ENCODE data around the gene RTN3. TPM values are rescaled to one million over a fixed set of nuclear protein-coding genes. Genes with fewer than 3 reads are reported as not detected.
"Not testable (repeated sequence)": the region's sequence is repeated elsewhere in the genome, so short reads cannot be mapped to it uniquely, and the experiment has no call there.

RTN3 gene
- total and polyA plus RNA-seq, 9 of the 15 experiments (the other 6 are each of a cell fraction or from before 2014, with no cell fraction given): 41.6 to 169 (median 93.5) TPM

DNA sequence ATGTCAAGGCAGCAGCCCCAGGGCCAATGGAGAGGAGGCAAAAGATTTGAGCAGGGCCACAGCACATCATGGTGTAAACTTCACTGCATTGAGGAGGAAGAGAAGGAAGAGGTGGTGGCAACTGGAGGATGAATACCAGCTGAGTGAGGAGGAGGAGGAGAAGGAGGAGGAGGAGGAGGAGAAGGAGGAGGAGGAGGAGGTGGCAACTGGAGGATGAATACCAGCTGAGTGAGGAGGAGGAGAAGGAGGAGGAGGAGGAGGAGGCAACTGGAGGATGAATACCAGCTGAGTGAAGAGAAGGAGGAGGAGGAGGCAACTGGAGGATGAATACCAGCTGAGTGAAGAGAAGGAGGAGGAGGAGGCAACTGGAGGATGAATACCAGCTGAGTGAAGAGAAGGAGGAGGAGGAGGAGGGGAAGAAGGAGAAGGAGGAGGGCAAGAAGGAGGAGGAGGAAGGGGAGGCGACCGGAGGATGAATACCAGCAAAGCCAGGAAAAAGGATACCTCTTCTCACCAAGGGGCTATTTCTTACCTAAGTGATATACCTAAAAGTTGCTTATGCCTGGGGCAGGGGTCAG, 90.5 kb downstream of the RTN3 start:
- H3K27ac ChIP-seq (ENCODE audit: extremely low read depth, low read depth, low read length); H3K4me2 ChIP-seq (ENCODE audit: insufficient read depth, low read length); H3K9me3 ChIP-seq (replicated peaks; ENCODE audit: control insufficient read depth, insufficient read depth, low read depth, low read length); H3K4me3 ChIP-seq; CTCF ChIA-PET (ENCODE audit: low intra/inter-chr PET ratio); ATAC-seq; H3K9me1 ChIP-seq (ENCODE audit: control insufficient read depth, insufficient read depth, low read length); H3K27me3 ChIP-seq (ENCODE audit: control insufficient read depth in 2 of 2, insufficient read depth in 2 of 2, low read length in 2 of 2); FAIRE-seq; H4K20me1 ChIP-seq (replicated peaks; ENCODE audit: control insufficient read depth, insufficient read depth, low read length); H2AFZ ChIP-seq (ENCODE audit: low read depth, low read length); H3K9ac ChIP-seq (ENCODE audit: insufficient read depth in 1 of 2, low read depth in 2 of 2, low read length in 2 of 2); BruUV-seq (replicated peaks); in situ Hi-C loops (cut with MboI); H3K36me3 ChIP-seq (ENCODE audit: control insufficient read depth, insufficient read depth, low read length); DNase-seq (ENCODE audit: extremely low read depth in 1 of 4, low spot score in 3 of 4); intact Hi-C loops (cut with micrococcal nuclease): not testable (repeated sequence)
- Histone ChIP-seq H3K79me2 (ENCODE audit: control insufficient read depth, insufficient read depth, low read length) (peaks cover 13% of the 10 kb centered on the region), H3K4me1 (replicated peaks in 1 of 2; ENCODE audit: control insufficient read depth in 2 of 2, insufficient read depth in 2 of 2, low read length in 2 of 2) (peaks cover 5 to 25% of the 10 kb centered on the region in 2 experiments)
- peak; percentile 78; the same call in 1 of the 2 replicates for TF ChIP-seq ZNF263 (CRISPR knock-in tag; IDR thresholded peaks at IDR 0.05; ENCODE audit: borderline replicate concordance)
- POLR2A ChIA-PET: interaction anchor here (0.6 kb wide), 1 partner anchor 144 kb away, joined by 3 read pairs; no protein-coding TSS in a partner anchor
- WGBS (ENCODE audit: insufficient coverage, low coverage, missing lambda C conversion rate): 64% methylated on average over 2 of the region's 2 CpGs

DNA sequence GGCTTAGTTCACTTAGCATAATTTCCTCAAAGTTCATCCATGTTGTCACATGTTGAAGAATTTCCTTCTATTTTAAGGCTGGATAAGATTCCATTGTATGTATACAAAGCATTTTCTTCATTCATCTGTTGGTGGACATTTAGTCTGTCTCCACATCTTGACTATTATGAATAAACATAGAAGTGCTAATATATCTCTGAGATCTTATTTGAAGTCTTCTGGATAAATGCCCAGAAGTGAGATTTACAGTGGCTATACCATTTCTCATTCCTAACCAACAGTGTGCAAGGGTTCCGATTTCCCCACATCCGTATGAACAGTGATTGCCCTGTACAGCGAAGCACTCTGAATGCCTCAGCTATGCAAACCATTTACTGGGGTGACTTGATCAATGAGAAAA, 93.9 kb downstream of the RTN3 start:
- Histone ChIP-seq H2AFZ (ENCODE audit: low read depth, low read length) (no peak overlapping the region), H3K27me3 (ENCODE audit: control insufficient read depth in 2 of 2, insufficient read depth in 2 of 2, low read length in 2 of 2) (no peaks in the 10 kb centered on the region), H3K4me1 (replicated peaks in 1 of 2; ENCODE audit: control insufficient read depth in 2 of 2, insufficient read depth in 2 of 2, low read length in 2 of 2) (0 out of 5 replicates have a peak, but pooled peaks cover 0 to 1% of the 10 kb centered on the region in 2 experiments), H3K9me1 (ENCODE audit: control insufficient read depth, insufficient read depth, low read length) (no peaks in the 10 kb centered on the region), H4K20me1 (replicated peaks; ENCODE audit: control insufficient read depth, insufficient read depth, low read length) (no peaks in the 10 kb centered on the region), H3K36me3 (ENCODE audit: control insufficient read depth, insufficient read depth, low read length) (no peaks in the 10 kb centered on the region), H3K4me2 (ENCODE audit: insufficient read depth, low read length) (no peak overlapping the region), H3K79me2 (ENCODE audit: control insufficient read depth, insufficient read depth, low read length) (no peaks in the 10 kb centered on the region), H3K4me3 (no peak overlapping the region), H3K9ac (ENCODE audit: insufficient read depth in 1 of 2, low read depth in 2 of 2, low read length in 2 of 2) (no peak overlapping the region), H3K27ac (ENCODE audit: extremely low read depth, low read depth, low read length) (no peak overlapping the region), H3K9me3 (replicated peaks; ENCODE audit: control insufficient read depth, insufficient read depth, low read depth, low read length) (no peaks in the 10 kb centered on the region)
- WGBS (ENCODE audit: insufficient coverage, low coverage, missing lambda C conversion rate): 50% methylated on average over 3 of the region's 3 CpGs
- no TSS peak for BruUV-seq (replicated peaks)
- in situ Hi-C loops (cut with MboI): no loop called here
- no peak for ATAC-seq
- ChIA-PET CTCF (ENCODE audit: low intra/inter-chr PET ratio) (no interaction called here), POLR2A (interaction anchor here (0.6 kb wide), 1 partner anchor 14 kb away, joined by 4 read pairs; no protein-coding TSS in a partner anchor)
- no peak for FAIRE-seq
- intact Hi-C loops (cut with micrococcal nuclease): no loop called here
- DNase-seq (ENCODE audit: extremely low read depth in 1 of 4, low spot score in 3 of 4): no peak
- TF ChIP-seq RBM15 (IDR thresholded peaks at IDR 0.05; ENCODE audit: insufficient read depth, low read length): no peak
- no peak for TF ChIP-seq ZNF79 (CRISPR knock-in tag; IDR thresholded peaks at IDR 0.05; ENCODE audit: low read depth)
- TF ChIP-seq E2F3 (CRISPR knock-in tag; IDR thresholded peaks at IDR 0.05): no peak
- no peak for TF ChIP-seq MAZ (CRISPR knock-in tag; conservative IDR thresholded peaks at IDR 0.05 in 1 of 2, IDR thresholded peaks at IDR 0.05 in 1 of 2)
- no peak for TF ChIP-seq FOXM1 (IDR thresholded peaks at IDR 0.05; ENCODE audit: low read depth)
- TF ChIP-seq FOXM1 (CRISPR knock-in tag; IDR thresholded peaks at IDR 0.05; ENCODE audit: low read depth): no peak
- TF ChIP-seq CCNT2 (IDR thresholded peaks at IDR 0.05; ENCODE audit: borderline replicate concordance, extremely low read depth, insufficient read length, low read depth, low read length): no peak
- TF ChIP-seq ARHGAP35 (IDR thresholded peaks at IDR 0.05; ENCODE audit: partially characterized antibody): no peak
- no peak for TF ChIP-seq ZBTB8A (IDR thresholded peaks at IDR 0.05; ENCODE audit: partially characterized antibody)
- TF ChIP-seq IFI16 (CRISPR knock-in tag; IDR thresholded peaks at IDR 0.05): no peak
- TF ChIP-seq WHSC1 (IDR thresholded peaks at IDR 0.05; ENCODE audit: low read length): no peak
- TF ChIP-seq SP2 (IDR thresholded peaks at IDR 0.05; ENCODE audit: extremely low read depth, low read depth, low read length, poor library complexity, severe bottlenecking): no peak
- TF ChIP-seq, protein P1, sequence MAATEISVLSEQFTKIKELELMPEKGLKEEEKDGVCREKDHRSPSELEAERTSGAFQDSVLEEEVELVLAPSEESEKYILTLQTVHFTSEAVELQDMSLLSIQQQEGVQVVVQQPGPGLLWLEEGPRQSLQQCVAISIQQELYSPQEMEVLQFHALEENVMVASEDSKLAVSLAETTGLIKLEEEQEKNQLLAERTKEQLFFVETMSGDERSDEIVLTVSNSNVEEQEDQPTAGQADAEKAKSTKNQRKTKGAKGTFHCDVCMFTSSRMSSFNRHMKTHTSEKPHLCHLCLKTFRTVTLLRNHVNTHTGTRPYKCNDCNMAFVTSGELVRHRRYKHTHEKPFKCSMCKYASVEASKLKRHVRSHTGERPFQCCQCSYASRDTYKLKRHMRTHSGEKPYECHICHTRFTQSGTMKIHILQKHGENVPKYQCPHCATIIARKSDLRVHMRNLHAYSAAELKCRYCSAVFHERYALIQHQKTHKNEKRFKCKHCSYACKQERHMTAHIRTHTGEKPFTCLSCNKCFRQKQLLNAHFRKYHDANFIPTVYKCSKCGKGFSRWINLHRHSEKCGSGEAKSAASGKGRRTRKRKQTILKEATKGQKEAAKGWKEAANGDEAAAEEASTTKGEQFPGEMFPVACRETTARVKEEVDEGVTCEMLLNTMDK (IDR thresholded peaks at IDR 0.05; ENCODE audit: borderline replicate concordance, insufficient read depth, low read depth, low read length, poor library complexity, severe bottlenecking): no peak

Data from K562 (cell line).